ENCODE results near the gene KCNJ14. TPM values are rescaled to one million over a fixed set of nuclear protein-coding genes. Genes with fewer than 3 reads are reported as not detected.

The KCNJ14 gene
- total RNA-seq, 2 experiments from 2014 or later, result 1.3 to 1.5 TPM

DNA sequence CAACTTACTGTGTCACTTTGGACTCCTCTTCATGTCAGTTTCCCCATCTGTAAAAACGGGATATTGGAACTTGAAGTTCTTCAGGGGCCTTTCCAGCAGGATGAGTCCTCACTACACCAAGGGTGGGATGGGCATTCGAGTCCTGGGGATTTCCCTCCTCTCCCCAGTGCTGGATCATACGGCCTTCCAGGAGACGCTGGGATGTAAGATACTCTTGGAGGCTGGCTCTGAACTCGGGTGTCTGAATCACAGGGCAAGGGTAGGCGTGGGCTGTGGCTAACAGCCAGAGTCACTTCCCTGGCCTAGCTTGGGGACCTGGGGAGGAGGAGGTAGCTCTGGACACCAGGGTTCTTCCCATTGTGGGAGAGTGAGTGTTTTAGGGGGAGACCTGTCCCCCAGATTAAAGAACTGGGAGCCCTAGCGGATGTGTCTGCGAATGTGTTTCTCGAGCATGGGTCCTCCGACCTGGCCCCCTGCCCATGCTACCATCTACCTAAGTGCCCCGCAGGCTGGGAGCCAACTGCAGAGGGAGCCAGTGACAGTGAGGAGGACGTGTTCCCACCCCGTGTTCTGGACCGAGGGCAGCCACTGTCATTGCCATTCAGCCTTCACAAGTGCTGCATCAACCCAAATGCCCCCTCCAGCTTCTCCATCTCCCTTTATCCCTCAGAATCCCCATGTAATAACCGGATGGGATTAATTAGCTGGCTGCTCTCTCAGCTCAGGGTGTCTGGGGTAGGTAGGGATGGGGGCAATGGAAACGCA is 11.4 kb downstream of the KCNJ14 start:
- intact Hi-C loops (cut with micrococcal nuclease), result loop anchor here (10.0 kb wide), 1 partner anchor 102 kb away; the partner anchor contains the start of genes SYNGR4 and TMEM143
- CTCF ChIA-PET, result interaction anchor here (1.5 to 1.8 kb wide), 2 partner anchors 23 to 76 kb away, joined by 5 to 6 read pairs; partner anchors contain the start of gene KDELR1
- no peak for ATAC-seq
- no peaks in the 10 kb centered on the region for H3K27me3 Mint-ChIP-seq
- no peak overlapping the region for H3K27ac Mint-ChIP-seq
- no peaks in the 10 kb centered on the region for H3K9me3 Mint-ChIP-seq
- POLR2A ChIA-PET, result interaction anchor here (1.0 kb wide), 2 partner anchors 9 to 13 kb away, joined by 3 read pairs; no protein-coding TSS in a partner anchor
- peaks cover 7% of the 10 kb centered on the region for H3K36me3 Mint-ChIP-seq (ENCODE audit: low read depth)
- no peak overlapping the region for H3K4me3 Mint-ChIP-seq
- peaks cover 17% of the 10 kb centered on the region for H3K4me1 Mint-ChIP-seq (ENCODE audit: low read depth)
- no peak for DNase-seq
- no peak for TF ChIP-seq CTCF (IDR thresholded peaks at IDR 0.05)

DNA sequence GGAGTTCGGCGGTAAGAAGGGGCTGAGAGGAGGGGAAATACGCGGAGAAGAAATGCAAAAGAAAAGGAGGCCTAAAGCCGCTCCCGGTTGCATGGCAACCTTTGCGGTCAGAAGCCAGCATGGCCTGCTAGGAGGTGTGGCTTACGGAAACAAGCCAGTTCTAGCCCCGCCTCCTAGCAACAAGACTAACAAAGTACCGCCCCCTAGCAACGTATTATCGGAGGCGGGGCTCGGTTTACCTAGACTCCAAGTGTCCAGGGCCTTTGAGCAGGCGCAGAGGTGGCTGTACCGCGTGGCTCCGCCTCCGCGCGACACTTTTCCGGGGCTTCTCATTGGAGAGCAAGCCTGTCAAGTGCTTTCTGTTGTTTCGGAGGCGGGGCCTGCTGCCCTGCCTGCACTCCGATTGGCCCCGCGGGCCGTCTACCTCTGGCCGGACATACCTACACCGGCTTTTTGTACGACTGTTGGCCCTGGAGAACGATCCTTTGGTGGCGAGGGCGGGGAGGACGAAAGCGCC is 13.5 kb downstream of the KCNJ14 start:
- no peak for TF ChIP-seq CTCF (IDR thresholded peaks at IDR 0.05)
- H3K4me1 Mint-ChIP-seq (ENCODE audit: low read depth), result peaks cover 17% of the 10 kb centered on the region
- ChIA-PET POLR2A (interaction anchor here (1.0 kb wide), 1 partner anchor 140 kb away, joined by 3 read pairs; no protein-coding TSS in a partner anchor), CTCF (interaction anchor here (1.8 kb wide), 1 partner anchor 78 kb away, joined by 6 read pairs; the partner anchor contains the start of gene KDELR1)
- H3K9me3 Mint-ChIP-seq, result no peaks in the 10 kb centered on the region
- intact Hi-C loops (cut with micrococcal nuclease), result loop anchor here (10.0 kb wide), 1 partner anchor 104 kb away; the partner anchor contains the start of genes SYNGR4 and TMEM143
- no peaks in the 10 kb centered on the region for H3K27me3 Mint-ChIP-seq
- ATAC-seq (peak; percentile 94), DNase-seq (peak; percentile 100)
- peak overlapping the region; percentile 83 for H3K4me3 Mint-ChIP-seq
- H3K36me3 Mint-ChIP-seq (ENCODE audit: low read depth), result peaks cover 4% of the 10 kb centered on the region
- H3K27ac Mint-ChIP-seq, result peak overlapping the region; percentile 83

GRCh38 chr19:48469289-48469881 is 14.0 kb downstream of the KCNJ14 start, which contains the start of gene CYTH2:
CYTH2 (plus strand) TSS chr19:48469369; CDS start chr19:48469508, 139 bp downstream.
- no peaks in the 10 kb centered on the region for H3K9me3 Mint-ChIP-seq

More at GRCh38 chr19:48469289-48469881, 14.0 kb downstream of the KCNJ14 start, which contains the start of gene CYTH2:
- peaks cover 5% of the 10 kb centered on the region for H3K36me3 Mint-ChIP-seq (ENCODE audit: low read depth)
- intact Hi-C loops (cut with micrococcal nuclease), result loop anchor here (10.0 kb wide), 1 partner anchor 105 kb away; the partner anchor contains the start of genes SYNGR4 and TMEM143
- no peaks in the 10 kb centered on the region for H3K27me3 Mint-ChIP-seq
- peaks cover 17% of the 10 kb centered on the region for H3K4me1 Mint-ChIP-seq (ENCODE audit: low read depth)
- peak within 1 kb of the TSS; percentile 83 for H3K27ac Mint-ChIP-seq
- ChIA-PET CTCF (interaction anchor here (0.9 to 1.8 kb wide), 4 partner anchors 18 to 78 kb away, joined by 3 to 8 read pairs (median 4); partner anchors contain the start of gene KDELR1), POLR2A (interaction anchor here (1.1 kb wide), 1 partner anchor 11 kb away, joined by 4 read pairs; no protein-coding TSS in a partner anchor)
- peak; percentile 10 for ATAC-seq
- peak; percentile 83 for DNase-seq
- no peak for TF ChIP-seq CTCF (IDR thresholded peaks at IDR 0.05)
- peak within 1 kb of the TSS; percentile 83 for H3K4me3 Mint-ChIP-seq
